Left forelimb (tissue), 1 donor: Measurements from ENCODE around the gene NEAT1.

ENCODE experiments used
- DNase-seq: peaks from one replicate; pipeline ENCODE4 v3.0.0-alpha.2; 2018; ENCODE audit warnings: low spot score

NEAT1 gene

GRCh38 chr11:65421794-65422632, 585 bp upstream of the NEAT1 start:
- DNase-seq = peak; percentile 99

- no peak for DNase-seq
Measured at GRCh38 chr11:65423516-65424204, 1.1 kb downstream of the NEAT1 start.

- DNase-seq = no peak
Measured at GRCh38 chr11:65424205-65425104, 1.9 kb downstream of the NEAT1 start.

GRCh38 chr11:65425105-65425970, 2.7 kb downstream of the NEAT1 start:
- no peak for DNase-seq

GRCh38 chr11:65425971-65426838, 3.6 kb downstream of the NEAT1 start:
- no peak for DNase-seq

- no peak for DNase-seq
Measured at GRCh38 chr11:65426839-65427690, 4.5 kb downstream of the NEAT1 start.

GRCh38 chr11:65427691-65428577, 5.3 kb downstream of the NEAT1 start:
- DNase-seq = no peak

GRCh38 chr11:65428578-65429067, 6.0 kb downstream of the NEAT1 start:
- DNase-seq = no peak

GRCh38 chr11:65429068-65429681, 6.6 kb downstream of the NEAT1 start:
- no peak for DNase-seq

- DNase-seq = no peak
Measured at GRCh38 chr11:65429724-65430405, 7.3 kb downstream of the NEAT1 start.

- no peak for DNase-seq
Measured at GRCh38 chr11:65430406-65431217, 8.0 kb downstream of the NEAT1 start.

- no peak for DNase-seq
Measured at GRCh38 chr11:65431451-65432099, 9.0 kb downstream of the NEAT1 start.

GRCh38 chr11:65432100-65432650, 9.6 kb downstream of the NEAT1 start:
- DNase-seq = no peak

- DNase-seq = no peak
Measured at GRCh38 chr11:65432686-65433582, 10.3 kb downstream of the NEAT1 start.
